Fibroblast of skin of abdomen (primary cell): ENCODE data around the gene PRSS2.

Source experiments
- DNase-seq: peaks from one replicate; pipeline ENCODE4 v3.0.0-alpha.2; 2013

The PRSS2 gene

DNA sequence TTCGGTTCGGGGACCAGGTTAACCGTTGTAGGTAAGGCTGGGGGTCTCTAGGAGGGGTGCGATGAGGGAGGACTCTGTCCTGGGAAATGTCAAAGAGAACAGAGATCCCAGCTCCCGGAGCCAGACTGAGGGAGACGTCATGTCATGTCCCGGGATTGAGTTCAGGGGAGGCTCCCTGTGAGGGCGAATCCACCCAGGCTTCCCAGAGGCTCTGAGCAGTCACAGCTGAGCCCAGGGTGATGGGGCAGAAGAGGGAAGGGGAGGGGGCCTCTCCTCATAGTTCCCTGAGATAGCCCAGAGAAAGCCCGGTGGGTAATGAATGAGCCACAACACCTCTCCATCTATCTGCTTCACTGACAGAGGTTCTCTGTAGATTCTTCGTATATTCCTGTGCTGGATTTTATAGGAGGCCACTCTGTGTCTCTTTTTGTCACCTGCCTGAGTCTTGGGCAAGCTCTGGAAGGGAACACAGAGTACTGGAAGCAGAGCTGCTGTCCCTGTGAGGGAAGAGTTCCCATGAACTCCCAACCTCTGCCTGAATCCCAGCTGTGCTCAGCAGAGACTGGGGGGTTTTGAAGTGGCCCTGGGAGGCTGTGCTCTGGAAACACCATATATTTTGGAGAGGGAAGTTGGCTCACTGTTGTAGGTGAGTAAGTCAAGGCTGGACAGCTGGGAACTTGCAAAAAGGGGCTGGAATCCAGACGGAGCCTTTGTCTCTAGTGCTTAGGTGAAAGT, 16.4 kb downstream of the PRSS2 start:
- DNase-seq = no peak

DNA sequence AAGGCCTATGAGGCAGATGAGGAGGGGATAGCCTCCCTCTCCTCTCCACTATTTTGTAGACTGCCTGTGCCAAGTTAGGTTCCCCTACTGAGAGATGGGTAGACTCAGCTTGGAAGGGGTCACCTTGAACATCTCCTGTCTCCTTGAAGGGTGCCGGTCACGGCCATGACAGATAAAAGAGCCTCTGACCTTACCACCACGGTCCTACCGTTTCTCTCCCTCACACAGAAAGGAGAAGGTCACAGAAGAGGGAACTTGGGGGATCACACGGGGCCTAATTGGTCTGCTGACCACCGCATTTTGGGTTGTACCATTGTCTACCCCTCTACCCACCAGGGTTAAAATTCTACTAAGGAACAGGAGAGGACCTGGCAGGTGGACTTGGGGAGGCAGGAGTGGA, 17.0 kb downstream of the PRSS2 start:
- no peak for DNase-seq

DNA sequence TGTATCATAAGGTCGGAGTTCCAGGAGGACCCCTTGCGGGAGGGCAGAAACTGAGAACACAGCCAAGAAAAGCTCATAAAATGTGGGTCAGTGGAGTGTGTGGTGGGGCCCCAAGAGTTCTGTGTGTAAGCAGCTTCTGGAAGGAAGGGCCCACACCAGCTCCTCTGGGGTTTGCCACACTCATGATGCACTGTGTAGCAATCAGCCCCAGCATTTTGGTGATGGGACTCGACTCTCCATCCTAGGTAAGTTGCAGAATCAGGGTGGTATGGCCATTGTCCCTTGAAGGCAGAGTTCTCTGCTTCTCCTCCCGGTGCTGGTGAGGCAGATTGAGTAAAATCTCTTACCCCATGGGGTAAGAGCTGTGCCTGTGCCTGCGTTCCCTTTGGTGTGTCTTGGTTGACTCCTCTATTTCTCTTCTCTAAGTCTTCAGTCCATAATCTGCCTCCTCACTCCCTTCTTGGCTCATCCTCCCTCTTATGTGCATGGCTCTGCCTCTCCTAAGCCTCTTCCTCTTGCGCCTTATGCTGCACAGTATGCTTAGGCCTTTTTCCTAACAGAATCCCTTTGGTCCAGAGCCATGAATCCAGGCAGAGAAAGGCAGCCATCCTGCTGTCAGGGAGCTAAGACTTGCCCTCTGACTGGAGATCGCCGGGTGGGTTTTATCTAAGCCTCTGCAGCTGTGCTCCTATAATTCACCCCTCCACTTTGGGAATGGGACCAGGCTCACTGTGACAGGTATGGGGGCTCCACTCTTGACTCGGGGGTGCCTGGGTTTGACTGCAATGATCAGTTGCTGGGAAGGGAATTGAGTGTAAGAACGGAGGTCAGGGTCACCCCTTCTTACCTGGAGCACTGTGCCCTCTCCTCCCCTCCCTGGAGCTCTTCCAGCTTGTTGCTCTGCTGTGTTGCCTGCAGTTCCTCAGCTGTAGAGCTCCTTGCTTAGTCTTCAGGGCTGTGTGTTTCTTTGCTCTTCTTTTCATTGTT, 17.8 kb downstream of the PRSS2 start:
- no peak for DNase-seq

DNA sequence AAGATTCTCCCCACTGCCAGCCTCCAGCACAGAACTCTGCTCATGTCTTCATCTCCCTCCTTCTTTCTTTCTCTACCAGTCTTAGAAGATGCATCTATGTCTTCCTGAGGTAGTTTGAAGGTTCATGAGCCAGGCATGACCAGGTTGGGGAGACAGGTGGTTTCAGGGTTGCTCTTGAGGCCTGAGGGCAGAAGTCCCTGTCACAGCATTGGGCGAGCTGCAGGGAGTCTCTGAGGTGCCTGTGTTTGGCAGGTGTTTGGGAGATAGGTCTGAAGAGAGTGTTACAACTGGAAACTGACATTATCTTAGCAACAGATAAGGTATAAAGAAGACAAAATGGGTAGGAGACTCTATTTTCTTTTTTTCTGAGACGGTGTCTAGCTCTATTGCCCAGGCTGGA, 18.7 kb downstream of the PRSS2 start:
- no peak for DNase-seq

DNA sequence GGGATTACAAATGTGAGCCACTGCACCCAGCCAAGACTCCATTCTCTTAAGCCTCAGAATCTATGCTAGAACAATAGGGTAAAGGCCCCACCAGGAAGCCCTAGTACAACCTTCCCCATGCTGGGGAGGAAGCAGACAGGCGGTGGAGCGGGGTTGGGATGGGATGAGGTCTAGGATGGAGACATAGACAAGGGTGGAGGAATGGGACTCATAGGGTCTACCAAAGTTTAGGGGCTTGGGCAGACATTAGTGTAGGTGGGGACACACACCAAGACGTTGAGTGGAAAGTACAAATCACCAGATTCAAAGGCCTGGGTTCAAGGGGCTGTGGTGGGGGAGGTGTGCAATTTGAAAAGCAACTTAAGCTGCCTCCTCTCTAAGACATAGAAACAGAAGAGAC, 19.3 kb downstream of the PRSS2 start:
- DNase-seq = no peak

DNA sequence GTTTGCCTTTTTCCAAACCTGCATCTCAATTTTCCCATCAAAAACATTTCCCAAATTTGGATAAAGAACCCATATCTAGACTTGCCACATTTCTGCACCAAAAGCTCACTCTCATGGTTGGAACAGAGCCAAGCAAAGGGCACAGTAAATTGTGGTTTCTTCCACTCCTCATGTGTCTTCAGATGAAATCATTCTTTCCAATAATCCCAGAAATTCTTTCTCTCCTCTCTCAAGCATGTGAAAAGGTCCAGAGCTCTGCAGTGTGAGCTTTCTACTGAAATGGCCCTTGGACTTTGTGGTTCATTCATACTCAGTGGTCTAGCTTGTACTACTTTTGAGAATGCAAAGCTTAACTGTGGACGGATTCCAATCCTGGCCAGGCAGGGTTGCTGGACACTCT, 19.8 kb downstream of the PRSS2 start:
- DNase-seq = no peak

DNA sequence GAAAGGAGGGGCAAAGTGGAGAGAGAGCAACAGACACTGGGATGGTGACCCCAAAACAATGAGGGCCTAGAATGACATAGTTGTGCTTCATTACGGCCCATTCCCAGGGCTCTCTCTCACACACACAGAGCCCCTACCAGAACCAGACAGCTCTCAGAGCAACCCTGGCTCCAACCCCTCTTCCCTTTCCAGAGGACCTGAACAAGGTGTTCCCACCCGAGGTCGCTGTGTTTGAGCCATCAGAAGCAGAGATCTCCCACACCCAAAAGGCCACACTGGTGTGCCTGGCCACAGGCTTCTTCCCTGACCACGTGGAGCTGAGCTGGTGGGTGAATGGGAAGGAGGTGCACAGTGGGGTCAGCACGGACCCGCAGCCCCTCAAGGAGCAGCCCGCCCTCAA, 20.7 kb downstream of the PRSS2 start:
- DNase-seq = no peak

DNA sequence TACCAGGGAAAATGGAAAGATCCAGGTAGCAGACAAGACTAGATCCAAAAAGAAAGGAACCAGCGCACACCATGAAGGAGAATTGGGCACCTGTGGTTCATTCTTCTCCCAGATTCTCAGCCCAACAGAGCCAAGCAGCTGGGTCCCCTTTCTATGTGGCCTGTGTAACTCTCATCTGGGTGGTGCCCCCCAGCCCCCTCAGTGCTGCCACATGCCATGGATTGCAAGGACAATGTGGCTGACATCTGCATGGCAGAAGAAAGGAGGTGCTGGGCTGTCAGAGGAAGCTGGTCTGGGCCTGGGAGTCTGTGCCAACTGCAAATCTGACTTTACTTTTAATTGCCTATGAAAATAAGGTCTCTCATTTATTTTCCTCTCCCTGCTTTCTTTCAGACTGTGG, 21.4 kb downstream of the PRSS2 start:
- DNase-seq = no peak

DNA sequence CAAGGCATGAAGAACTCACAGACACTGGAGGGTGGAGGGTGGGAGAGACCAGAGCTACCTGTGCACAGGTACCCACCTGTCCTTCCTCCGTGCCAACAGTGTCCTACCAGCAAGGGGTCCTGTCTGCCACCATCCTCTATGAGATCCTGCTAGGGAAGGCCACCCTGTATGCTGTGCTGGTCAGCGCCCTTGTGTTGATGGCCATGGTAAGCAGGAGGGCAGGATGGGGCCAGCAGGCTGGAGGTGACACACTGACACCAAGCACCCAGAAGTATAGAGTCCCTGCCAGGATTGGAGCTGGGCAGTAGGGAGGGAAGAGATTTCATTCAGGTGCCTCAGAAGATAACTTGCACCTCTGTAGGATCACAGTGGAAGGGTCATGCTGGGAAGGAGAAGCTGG, 21.8 kb downstream of the PRSS2 start:
- DNase-seq = no peak

DNA sequence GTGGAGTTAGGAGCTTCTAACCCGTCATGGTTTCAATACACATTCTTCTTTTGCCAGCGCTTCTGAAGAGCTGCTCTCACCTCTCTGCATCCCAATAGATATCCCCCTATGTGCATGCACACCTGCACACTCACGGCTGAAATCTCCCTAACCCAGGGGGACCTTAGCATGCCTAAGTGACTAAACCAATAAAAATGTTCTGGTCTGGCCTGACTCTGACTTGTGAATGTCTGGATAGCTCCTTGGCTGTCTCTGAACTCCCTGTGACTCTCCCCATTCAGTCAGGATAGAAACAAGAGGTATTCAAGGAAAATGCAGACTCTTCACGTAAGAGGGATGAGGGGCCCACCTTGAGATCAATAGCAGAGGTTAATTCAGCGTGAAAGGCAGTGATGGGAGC, 22.4 kb downstream of the PRSS2 start:
- no peak for DNase-seq

DNA sequence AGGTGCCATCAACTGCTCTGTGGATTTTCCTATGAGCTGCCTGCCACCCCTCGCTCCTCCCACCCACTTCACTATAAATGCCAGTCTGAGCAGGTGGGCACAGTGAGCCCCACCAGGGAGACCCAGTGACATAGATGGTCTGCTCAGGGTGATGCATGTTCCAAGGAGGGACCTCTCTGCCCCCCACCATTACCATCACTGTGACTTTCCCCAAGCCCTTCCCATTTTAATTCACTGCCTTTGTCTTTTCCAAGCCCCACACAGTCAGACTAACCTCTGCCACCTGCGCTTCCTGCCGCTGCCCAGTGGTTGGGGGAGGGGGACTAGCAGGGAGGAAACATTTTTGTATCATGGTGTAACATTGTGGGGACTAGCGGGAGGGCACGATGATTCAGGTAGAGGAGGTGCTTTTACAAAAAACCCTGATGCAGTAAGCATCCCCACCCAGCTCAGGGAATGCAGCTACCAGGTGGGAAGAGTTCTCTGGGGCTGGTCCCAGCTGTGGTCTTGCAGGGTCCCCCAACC, 24.6 kb downstream of the PRSS2 start:
- DNase-seq = no peak

DNA sequence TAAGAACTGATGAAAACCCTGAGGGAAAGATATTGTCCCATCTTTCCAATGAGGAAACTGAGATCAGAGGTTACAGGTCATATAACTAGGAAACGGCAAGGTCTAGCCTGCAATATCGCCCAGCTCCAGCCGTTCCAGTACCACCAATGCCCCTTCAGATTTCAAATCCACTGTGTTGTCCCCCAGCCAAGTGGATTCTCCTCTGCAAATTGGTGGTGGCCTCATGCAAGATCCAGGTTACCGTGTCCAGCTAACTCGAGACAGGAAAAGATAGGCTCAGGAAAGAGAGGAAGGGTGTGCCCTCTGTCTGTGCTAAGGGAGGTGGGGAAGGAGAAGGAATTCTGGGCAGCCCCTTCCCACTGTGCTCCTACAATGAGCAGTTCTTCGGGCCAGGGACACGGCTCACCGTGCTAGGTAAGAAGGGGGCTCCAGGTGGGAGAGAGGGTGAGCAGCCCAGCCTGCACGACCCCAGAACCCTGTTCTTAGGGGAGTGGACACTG, 25.3 kb downstream of the PRSS2 start:
- DNase-seq = no peak

DNA sequence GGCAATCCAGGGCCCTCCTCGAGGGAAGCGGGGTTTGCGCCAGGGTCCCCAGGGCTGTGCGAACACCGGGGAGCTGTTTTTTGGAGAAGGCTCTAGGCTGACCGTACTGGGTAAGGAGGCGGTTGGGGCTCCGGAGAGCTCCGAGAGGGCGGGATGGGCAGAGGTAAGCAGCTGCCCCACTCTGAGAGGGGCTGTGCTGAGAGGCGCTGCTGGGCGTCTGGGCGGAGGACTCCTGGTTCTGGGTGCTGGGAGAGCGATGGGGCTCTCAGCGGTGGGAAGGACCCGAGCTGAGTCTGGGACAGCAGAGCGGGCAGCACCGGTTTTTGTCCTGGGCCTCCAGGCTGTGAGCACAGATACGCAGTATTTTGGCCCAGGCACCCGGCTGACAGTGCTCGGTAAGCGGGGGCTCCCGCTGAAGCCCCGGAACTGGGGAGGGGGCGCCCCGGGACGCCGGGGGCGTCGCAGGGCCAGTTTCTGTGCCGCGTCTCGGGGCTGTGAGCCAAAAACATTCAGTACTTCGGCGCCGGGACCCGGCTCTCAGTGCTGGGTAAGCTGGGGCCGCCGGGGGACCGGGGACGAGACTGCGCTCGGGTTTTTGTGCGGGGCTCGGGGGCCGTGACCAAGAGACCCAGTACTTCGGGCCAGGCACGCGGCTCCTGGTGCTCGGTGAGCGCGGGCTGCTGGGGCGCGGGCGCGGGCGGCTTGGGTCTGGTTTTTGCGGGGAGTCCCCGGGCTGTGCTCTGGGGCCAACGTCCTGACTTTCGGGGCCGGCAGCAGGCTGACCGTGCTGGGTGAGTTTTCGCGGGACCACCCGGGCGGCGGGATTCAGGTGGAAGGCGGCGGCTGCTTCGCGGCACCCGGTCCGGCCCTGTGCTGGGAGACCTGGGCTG, 26.0 kb downstream of the PRSS2 start:
- no peak for DNase-seq

DNA sequence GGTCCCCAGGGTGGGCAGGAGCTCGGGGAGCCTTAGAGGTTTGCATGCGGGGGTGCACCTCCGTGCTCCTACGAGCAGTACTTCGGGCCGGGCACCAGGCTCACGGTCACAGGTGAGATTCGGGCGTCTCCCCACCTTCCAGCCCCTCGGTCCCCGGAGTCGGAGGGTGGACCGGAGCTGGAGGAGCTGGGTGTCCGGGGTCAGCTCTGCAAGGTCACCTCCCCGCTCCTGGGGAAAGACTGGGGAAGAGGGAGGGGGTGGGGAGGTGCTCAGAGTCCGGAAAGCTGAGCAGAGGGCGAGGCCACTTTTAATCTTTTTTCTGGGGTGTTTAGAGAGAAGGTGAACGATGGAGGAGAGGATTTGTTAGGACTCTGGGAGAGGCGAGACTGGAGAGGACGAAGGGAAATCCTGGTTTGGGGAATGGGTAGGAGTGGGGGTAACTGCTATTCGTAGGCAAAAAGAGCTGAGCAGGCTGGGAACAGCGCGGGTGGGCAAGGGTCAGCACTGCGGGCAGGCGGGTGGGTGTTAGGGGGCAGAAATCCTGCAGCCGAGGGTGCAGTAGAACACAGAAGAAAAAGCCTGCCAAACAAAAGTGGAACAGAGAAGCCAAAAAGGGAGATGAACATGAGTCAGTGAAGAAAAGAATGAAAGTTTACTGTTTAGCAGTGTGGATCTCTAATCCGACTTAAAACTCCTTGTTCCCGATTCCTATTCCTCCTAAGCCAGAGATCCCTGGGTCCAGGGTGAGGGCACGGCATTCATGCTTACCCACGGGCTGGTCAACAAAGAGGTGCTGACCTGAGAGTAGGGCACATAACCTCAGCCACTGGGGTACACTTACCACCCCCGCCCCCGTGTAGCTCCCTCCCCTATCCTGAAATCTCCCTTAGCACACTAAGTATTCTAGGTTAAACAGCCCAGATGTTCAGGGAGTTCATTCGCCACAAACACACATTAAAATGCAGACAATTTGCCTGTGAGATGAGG, 26.9 kb downstream of the PRSS2 start:
- DNase-seq = no peak

DNA sequence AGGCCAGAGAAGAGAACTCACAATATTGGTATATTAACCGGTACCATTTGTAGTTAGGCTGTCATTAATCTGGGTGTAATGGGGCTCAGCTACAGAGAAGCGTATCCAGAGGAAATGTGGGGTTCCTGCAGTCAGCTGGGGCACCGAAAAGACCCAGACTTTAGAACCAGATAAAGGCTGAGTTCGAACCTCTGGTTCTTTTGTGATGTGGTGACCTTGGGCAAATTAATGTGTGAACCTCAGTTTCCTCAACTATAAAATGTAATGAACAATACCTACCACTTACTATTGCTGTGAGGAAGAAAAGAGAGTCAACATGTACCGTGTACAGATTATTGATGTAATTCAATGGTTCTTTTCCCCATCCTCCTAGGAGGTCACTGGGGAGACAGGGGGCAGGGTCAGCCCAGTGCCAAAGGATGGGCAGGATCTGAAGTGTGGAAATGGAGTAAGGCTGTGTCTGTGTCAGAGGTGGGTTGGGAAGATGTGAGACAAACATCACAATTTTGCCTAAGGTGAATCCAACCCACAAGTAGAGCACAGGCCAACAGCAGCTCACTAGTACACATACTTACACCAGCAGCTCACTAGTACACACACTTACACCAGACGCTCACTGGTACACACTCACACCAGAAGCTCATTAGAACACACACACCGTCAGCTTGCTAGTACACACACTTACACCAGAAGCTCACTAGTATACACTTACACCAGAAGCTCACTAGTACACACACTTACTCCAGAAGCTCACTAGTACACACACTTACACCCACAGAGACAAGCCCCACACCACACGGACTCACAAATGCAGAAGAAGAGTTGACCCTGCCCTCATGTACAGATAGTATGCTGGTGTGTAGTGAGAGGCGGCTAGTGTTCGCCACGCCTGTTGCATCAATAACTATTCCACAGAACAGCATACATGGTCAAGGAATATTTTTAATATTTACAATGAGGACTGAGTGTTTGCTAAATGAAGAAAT, 28.0 kb downstream of the PRSS2 start:
- no peak for DNase-seq

DNA sequence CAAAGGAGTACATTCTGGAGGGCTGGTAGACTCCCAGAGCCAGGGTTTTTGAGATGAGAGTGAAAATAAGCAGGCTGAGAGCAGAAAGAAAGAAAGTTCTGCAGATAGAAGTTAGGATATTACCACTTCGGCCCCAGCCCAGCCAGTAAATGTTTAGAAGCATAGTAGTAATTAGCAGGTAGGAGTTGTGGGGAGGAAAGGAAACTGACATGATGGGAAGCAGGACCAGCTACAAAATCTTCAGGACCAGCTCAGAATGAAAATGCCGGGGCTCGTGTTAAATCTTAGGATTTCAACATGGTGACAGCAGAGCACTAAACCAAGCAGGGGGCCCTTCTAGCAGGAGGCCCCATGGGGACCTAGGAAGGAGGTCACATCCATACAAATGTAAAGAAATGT, 28.7 kb downstream of the PRSS2 start:
- no peak for DNase-seq

DNA sequence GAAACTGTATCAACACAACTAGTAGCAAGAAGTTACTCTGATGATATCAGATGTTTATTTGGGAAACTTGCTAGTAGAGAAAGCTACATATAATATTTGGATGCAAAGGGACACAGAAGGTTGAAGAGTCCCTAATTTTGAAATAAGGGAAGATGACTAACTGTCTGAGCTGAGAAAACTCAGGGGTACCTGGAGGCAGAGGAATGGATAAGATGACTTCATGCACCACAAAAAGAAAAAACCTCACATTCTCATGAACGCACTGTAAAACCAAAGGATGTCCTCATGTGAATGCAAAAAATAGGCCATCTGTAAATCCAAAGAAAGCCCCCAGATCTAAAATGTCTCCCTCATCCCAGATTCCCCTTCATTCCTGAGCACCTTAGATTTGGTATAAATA, 29.3 kb downstream of the PRSS2 start:
- no peak for DNase-seq

DNA sequence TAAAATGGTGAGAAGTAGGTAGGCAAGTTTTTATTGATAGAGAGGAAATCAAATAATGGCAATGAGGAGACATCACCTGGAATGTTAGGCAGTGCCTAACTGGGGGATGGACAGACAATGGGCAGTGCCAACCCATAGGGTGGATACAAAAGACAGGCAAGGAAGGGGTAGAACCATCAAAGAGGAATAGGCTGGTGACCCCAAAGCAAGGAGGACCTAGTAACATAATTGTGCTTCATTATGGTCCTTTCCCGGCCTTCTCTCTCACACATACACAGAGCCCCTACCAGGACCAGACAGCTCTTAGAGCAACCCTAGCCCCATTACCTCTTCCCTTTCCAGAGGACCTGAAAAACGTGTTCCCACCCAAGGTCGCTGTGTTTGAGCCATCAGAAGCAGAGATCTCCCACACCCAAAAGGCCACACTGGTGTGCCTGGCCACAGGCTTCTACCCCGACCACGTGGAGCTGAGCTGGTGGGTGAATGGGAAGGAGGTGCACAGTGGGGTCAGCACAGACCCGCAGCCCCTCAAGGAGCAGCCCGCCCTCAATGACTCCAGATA, 30.0 kb downstream of the PRSS2 start:
- DNase-seq = no peak

DNA sequence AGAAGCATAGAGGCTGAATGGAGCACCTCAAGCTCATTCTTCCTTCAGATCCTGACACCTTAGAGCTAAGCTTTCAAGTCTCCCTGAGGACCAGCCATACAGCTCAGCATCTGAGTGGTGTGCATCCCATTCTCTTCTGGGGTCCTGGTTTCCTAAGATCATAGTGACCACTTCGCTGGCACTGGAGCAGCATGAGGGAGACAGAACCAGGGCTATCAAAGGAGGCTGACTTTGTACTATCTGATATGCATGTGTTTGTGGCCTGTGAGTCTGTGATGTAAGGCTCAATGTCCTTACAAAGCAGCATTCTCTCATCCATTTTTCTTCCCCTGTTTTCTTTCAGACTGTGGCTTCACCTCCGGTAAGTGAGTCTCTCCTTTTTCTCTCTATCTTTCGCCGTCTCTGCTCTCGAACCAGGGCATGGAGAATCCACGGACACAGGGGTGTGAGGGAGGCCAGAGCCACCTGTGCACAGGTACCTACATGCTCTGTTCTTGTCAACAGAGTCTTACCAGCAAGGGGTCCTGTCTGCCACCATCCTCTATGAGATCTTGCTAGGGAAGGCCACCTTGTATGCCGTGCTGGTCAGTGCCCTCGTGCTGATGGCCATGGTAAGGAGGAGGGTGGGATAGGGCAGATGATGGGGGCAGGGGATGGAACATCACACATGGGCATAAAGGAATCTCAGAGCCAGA, 31.0 kb downstream of the PRSS2 start:
- no peak for DNase-seq
